Ovary (tissue), 9 donors: ENCODE results near the gene CASKIN2. TPM values are rescaled to one million over a fixed set of nuclear protein-coding genes. Genes with fewer than 3 reads are reported as not detected.
"Not testable (repeated sequence)": the region's sequence is repeated elsewhere in the genome, so short reads cannot be mapped to it uniquely, and the experiment has no call there.

Experiments used
- DNase-seq, 5 donors: peaks; one replicate each; pipeline ENCODE4 v3.0.0-alpha.2; 2019 to 2020
- H3K27ac ChIP-seq, 2 donors: fragments of 200-600 bp; one replicate each; pipeline versions ENCODE4 v1.5.1 to v1.8.0; 2019 to 2022
- H3K27me3 ChIP-seq: fragments of 200-600 bp; one replicate; pipeline ENCODE4 v1.8.0; 2022
- H3K36me3 ChIP-seq: fragments of 200-600 bp; sonication (generic); one replicate; pipeline ENCODE4 v1.5.1; 2019
- H3K4me1 ChIP-seq: one replicate; pipeline ENCODE4 v1.8.1; 2013; ENCODE audit warnings: mild to moderate bottlenecking, moderate library complexity; ENCODE audit not compliant: insufficient read depth
- H3K4me3 ChIP-seq: fragments of 200-600 bp; sonication (generic); one replicate; pipeline ENCODE4 v1.5.1; 2017
- H3K9me3 ChIP-seq, 2 donors: fragments of 200-600 bp in 1 of 2; sonication (generic) in 1 of 2; one replicate each; pipeline versions ENCODE4 v1.5.1 to v1.8.1; 2013 to 2019; ENCODE audit warnings: mild to moderate bottlenecking in 1 of 2, moderate library complexity in 1 of 2
- EP300 ChIP-seq: sonication (generic); formaldehyde crosslinking; IDR thresholded peaks from one replicate; pipeline ENCODE4 v1.6.1; 2017; ENCODE audit warnings: antibody characterized with exemption
- POLR2A ChIP-seq: fragments of 450-650 bp; IDR thresholded peaks from one replicate; pipeline ENCODE4 v1.6.1; 2017; ENCODE audit warnings: antibody characterized with exemption, mild to moderate bottlenecking, moderate library complexity
- WGBS, 3 donors: extraction: QIAGEN DNeasy Blood & Tissue Kit in 1 of 3; methylation state at CpG; one replicate each; pipeline versions ENCODE4 v1.1.5 to v1.1.7; 2013 to 2017; 5-methylcytosine and 5-hydroxymethylcytosine counted together
- intact Hi-C, 4 donors: fragments of 100-400 bp; cut with DNase I; formaldehyde crosslinking; loops; one replicate each; pipeline versions ENCODE4 v1.11.0 to v1.15.1; 2022 to 2023
- polyA plus RNA-seq, 2 donors: library from polyadenylated mRNA; stranded (reverse); fragments of 200-250 nt in 1 of 2; fragments of 350-450 nt in 1 of 2; fragmentation: Illumina TruSeq in 1 of 2; extraction: RNeasy Lipid Tissue Mini Kit (QIAGEN cat#74804) in 1 of 2; gene quantifications; one replicate each; pipeline ENCODE4 v1.2.3, GENCODE V29; 2013 to 2014
- total RNA-seq, 7 donors: library from RNA; depleted of rRNA in 2 of 7; stranded (reverse); fragments of >200 nt in 2 of 7; fragmentation: NEBNext Ultra II Directional in 3 of 7; extraction: Animal tissue kit (Norgen Biotek cat#: 25700) in 3 of 7; gene quantifications; one replicate each; pipeline versions ENCODE4 v1.1.0 to v1.2.4, GENCODE V29; 2016 to 2023
- TF ChIP-seq, protein P1 (sequence below), 3 donors: fragments of 450-650 bp in 2 of 3; fragments of 200-600 bp in 1 of 3; IDR thresholded peaks; one replicate each; pipeline versions ENCODE4 v1.5.1 to v1.8.0; 2016 to 2022; ENCODE audit warnings: antibody characterized with exemption in 3 of 3, mild to moderate bottlenecking in 1 of 3
- donor health status: DM: no; HTN: no; CAD: no; lungs with moderate emphysema.
- donor health status: DM: no; HTN: no; CAD: no.
- donor health status: Bipolar disorder and iron deficiency.
- donor health status: DM: yes; HTN: yes; CAD: no.
- donor health status: DM: no; HTN: no; CAD: no.
- donor health status: DM: yes; HTN: yes; CAD: no.

Gene CASKIN2
- total and polyA plus RNA-seq, 9 donors = 9.1 to 58.7 (median 36.8) TPM

DNA sequence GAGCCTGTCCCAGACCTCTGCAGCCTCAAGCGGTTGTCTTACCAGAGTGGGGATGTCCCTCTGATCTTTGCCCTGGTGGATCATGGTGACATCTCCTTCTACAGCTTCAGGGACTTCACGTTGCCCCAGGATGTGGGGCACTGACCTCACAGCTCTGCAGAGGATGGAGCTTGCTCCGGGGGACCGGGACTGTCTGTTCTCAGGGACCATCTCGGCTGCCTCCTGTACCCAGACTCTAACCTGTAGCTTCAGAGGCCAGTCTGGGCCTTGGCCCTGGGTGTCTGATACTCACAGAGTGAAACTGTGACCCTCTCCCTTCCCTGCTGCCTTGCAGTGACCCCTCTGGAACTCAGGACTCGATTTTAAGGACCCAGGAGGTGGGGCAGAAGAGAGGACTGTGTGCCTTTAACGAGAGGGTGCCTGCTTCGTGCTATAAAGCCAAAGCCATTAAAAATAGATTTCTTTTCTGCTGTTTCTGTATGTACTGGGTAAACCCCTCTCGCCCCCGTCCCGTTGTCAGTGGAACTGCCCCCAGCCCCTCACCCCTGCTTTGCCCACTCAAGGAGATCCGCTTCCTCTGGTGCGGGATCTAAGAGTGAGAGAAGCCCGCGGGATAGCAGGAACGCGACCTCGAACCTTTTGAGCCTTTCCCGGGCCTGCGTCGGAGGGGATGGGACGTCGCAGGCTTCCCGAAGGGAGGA lies 9.1 kb upstream of the CASKIN2 start:
- TF ChIP-seq POLR2A (no peak), EP300 (no peak)
- TF ChIP-seq, protein P1, sequence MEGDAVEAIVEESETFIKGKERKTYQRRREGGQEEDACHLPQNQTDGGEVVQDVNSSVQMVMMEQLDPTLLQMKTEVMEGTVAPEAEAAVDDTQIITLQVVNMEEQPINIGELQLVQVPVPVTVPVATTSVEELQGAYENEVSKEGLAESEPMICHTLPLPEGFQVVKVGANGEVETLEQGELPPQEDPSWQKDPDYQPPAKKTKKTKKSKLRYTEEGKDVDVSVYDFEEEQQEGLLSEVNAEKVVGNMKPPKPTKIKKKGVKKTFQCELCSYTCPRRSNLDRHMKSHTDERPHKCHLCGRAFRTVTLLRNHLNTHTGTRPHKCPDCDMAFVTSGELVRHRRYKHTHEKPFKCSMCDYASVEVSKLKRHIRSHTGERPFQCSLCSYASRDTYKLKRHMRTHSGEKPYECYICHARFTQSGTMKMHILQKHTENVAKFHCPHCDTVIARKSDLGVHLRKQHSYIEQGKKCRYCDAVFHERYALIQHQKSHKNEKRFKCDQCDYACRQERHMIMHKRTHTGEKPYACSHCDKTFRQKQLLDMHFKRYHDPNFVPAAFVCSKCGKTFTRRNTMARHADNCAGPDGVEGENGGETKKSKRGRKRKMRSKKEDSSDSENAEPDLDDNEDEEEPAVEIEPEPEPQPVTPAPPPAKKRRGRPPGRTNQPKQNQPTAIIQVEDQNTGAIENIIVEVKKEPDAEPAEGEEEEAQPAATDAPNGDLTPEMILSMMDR (IDR thresholded peaks at IDR 0.05) = no peak
- Histone ChIP-seq H3K27ac (peak overlapping the region in 1 of 2 donors; percentile 71), H3K36me3 (no peaks in the 10 kb centered on the region), H3K9me3 (no peaks in the 10 kb centered on the region), H3K4me1 (no peaks in the 10 kb centered on the region), H3K4me3 (peak overlapping the region; percentile 75), H3K27me3 (no peaks in the 10 kb centered on the region)
- intact Hi-C loops = no loop called here
- DNase-seq = no peak
- 23 to 30% (median 24%) methylated on average over 21 to 24 of the region's 24 CpGs for WGBS, 3 donors

DNA sequence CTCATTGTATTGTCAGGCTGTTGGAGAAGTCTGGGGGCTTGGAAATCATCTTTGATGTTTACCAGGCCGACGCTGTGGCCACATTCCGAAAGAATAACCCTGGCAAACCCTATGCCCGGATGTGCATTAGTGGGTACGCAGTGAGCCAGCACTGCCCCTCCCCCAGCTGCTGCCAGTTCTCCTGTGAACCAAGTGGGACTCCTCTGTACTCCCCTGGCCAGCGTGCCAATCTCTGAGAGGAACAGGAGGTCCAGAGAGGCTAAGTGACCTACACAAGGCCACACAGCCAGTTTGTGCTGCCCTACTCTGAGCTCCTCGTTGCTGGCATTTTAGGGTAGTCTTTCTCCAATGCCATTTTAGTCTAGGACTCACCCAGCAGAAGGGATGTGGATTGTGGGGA lies 8.3 kb upstream of the CASKIN2 start:
- DNase-seq = no peak
- H3K27ac ChIP-seq = no peak overlapping the region
- H3K27me3 ChIP-seq = no peaks in the 10 kb centered on the region
- intact Hi-C loops = no loop called here
- H3K9me3 ChIP-seq = no peaks in the 10 kb centered on the region
- H3K4me1 ChIP-seq = no peaks in the 10 kb centered on the region
- 88 to 92% (median 89%) methylated on average over 7 of the region's 7 CpGs for WGBS, 3 donors
- H3K4me3 ChIP-seq = no peak overlapping the region
- H3K36me3 ChIP-seq = no peaks in the 10 kb centered on the region
- TF ChIP-seq POLR2A = no peak

DNA sequence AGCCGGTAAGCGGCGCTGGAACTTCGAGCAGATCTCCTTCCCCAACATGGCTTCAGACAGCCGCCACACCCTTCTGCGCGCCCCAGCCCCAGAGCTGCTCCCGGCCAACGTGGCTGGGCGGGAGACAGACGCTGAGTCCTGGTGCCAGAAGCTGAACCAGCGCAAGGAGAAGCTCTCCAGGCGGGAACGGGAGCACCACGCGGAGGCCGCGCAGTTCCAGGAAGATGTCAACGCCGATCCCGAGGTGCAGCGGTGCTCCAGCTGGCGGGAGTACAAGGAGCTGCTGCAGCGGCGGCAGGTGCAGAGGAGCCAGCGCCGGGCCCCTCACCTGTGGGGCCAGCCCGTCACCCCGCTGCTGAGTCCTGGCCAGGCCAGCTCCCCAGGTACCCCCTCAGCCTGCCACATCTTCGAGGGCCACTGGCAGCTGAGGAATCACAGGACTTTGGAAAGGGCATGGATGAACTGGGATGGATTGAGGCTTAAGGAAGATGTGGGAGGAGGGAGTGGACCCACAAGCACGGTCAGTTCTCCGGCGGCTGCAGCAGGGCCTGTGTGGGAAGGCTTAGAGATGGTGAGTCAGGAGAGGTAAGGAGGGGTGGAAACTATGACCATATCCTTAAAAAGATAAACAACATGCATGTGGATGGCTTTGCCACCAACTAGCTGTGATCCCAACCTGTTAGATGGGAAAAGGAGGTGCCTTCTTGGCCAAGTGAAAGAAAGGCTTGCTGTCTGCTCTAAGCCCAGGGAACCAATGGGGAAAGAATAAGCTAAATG lies 6.8 kb upstream of the CASKIN2 start:
- 87 to 92% (median 88%) methylated on average over 30 to 33 of the region's 33 CpGs for WGBS, 3 donors
- intact Hi-C loops = no loop called here
- peaks cover 5% of the 10 kb centered on the region for H3K4me1 ChIP-seq
- no peak overlapping the region for H3K27ac ChIP-seq
- no peak overlapping the region for H3K4me3 ChIP-seq
- H3K9me3 ChIP-seq = no peaks in the 10 kb centered on the region
- TF ChIP-seq, protein P1 (IDR thresholded peaks at IDR 0.05) = no peak
- TF ChIP-seq POLR2A = no peak
- TF ChIP-seq EP300 = no peak
- no peaks in the 10 kb centered on the region for H3K27me3 ChIP-seq
- DNase-seq = no peak
- H3K36me3 ChIP-seq = no peaks in the 10 kb centered on the region

DNA sequence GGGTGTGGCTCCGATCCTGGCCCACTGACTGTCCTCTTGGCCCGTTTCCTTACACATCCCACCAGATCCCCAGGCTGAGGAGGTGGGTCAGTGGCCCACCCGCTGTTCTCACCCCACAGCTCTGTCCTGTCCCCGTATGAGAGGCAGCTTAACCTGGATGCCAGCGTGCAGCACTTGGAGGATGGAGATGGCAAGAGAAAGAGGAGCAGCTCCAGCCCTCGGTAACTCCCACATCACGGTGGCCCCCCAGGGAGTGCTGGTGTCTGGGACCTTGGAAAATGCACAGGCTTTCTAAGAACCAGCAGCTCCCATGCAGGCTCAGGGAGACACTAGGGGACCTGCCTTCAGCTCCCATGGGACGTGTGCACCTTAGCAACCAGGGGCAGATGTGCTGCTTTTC lies 6.0 kb upstream of the CASKIN2 start:
- intact Hi-C loops = no loop called here
- no peaks in the 10 kb centered on the region for H3K9me3 ChIP-seq
- no peak overlapping the region for H3K4me3 ChIP-seq
- H3K36me3 ChIP-seq = no peaks in the 10 kb centered on the region
- H3K27me3 ChIP-seq = no peaks in the 10 kb centered on the region
- TF ChIP-seq EP300 (no peak), POLR2A (no peak)
- TF ChIP-seq, protein P1 (IDR thresholded peaks at IDR 0.05) = no peak
- 81 to 90% (median 87%) methylated on average over 7 to 8 of the region's 8 CpGs for WGBS, 3 donors
- no peak overlapping the region for H3K27ac ChIP-seq
- DNase-seq = no peak
- H3K4me1 ChIP-seq = peaks cover 8% of the 10 kb centered on the region

DNA sequence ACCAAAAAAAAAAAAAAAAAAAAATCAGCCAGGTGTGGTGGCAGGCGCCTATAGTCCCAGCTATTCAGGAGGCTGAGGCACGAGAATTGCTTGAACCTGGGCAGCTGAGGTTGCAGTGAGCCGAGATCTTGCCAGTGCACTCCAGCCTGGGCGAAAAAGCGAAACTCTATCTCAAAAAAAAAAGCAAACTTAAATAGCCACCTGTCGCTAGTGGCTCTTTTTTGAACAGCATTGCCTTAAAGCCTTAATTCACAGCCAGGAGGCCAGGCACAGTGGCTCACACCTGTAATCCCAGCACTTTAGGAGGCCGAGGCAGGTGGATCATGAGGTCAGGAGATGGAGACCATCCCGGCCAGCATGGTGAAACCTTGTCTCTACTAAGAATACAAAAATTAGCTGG lies 5.1 kb upstream of the CASKIN2 start:
- H3K4me1 ChIP-seq, intact Hi-C loops, H3K4me3 ChIP-seq, DNase-seq, H3K27ac ChIP-seq, H3K36me3 ChIP-seq, H3K27me3 ChIP-seq, H3K9me3 ChIP-seq: not testable (repeated sequence)
- 92 to 95% (median 94%) methylated on average over 8 of the region's 8 CpGs for WGBS, 3 donors
